Measurements from ENCODE around the gene TMEM94.

The TMEM94 gene

DNA sequence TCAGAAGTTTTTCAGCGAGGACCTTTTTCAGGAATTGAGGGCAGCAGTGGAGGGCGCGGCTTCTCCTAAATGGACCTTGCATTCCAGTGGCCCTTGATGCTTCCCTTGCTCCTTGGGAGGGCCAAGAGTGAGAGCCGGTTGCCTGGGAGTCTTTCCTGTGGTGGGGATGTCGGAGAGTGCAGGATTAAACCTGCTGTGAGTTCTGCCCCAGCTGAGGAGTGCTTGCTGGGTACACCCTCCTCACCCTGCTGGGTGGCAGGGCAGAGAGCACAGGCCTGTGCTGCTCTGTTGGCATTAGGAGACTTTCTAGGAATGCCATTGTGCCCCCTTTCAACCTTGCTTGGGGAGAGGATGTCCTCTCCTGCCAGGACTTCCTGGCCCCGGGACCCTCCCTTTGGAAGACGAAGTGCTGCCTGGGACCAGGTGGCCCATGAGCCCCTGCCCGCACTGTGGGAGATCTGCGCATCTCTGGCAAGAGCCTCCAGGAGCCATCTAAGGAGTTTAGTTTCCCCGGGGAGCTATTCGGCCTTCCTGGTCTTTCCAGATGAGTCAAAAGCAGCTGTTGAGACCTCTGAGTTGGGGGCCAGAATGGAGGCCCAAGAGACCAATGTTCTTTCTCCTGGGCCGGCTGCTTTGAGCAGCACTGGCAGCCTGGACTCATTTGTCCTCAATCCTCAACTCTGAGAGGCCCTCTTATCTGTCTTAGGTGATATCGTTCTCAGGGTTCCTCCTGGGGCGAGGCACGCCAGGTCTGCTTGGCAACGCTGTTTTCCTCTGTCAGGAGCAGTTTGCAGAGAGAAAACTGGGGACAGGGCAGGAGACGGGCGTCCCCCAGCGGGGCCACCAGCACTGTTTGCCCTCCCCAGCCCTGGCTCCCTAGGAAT is 74.6 kb downstream of the TMEM94 start:
- DNase-seq: no peak

DNA sequence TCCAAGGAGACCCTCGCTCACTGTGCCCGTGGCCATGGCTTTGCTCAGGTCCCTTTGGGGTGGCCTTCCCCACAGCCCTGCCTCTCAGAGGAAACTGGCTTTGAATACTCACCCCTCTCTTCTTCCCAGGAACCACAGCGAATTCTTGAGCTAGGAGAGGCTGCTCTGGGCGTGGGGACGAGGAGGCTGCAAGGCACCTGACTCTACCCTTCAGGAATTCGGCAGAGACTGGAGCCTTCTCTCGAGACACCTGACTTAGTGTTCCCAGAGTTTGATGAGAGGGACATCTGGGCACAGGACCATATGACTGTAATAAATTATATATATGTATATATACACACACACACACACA is 75.3 kb downstream of the TMEM94 start:
- no peak for DNase-seq

DNA sequence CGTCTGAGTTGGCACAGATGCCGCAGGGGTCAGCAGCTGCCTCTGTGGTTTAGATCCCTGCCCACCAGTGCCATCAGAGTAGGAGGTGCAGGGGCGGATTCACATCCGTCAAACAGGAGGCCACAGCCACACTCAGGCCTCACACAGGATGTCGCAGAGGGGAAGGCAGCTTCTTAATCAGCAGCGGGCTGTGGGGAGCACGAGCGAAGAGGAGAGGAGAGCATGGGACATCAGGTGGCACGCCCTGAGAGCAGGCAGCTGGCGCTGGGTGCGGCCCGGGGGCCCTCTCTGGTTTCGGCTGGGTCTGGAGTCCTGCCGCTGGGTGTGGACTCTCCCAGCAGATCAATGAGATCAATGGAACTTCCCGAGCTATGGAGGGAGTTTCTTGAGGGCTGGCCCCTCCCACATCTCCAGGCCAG is 78.7 kb downstream of the TMEM94 start:
- DNase-seq: no peak

DNA sequence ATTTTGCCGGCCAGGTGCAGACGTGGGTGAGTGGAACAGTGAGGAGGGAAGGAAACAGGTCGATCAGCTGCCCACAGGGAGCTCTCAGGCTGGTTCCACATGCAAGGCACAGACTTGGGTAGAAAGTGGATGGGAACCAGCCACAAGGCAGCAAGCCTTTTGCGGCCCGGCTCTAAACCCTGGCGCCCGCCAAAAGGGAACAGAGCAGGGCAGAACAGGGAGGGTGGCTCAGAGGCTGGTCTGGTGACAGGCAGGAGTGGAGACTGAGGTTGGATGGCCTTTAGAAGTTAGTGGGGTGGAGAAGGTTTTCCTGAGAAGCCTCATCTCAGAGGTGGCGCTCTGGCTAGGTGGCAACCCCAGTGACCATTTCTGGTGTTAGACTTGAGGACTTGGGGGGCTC is 79.4 kb downstream of the TMEM94 start:
- no peak for DNase-seq

- DNase-seq: no peak
Observed at GRCh38 chr17:75536366-75536765, 79.9 kb downstream of the TMEM94 start.

DNA sequence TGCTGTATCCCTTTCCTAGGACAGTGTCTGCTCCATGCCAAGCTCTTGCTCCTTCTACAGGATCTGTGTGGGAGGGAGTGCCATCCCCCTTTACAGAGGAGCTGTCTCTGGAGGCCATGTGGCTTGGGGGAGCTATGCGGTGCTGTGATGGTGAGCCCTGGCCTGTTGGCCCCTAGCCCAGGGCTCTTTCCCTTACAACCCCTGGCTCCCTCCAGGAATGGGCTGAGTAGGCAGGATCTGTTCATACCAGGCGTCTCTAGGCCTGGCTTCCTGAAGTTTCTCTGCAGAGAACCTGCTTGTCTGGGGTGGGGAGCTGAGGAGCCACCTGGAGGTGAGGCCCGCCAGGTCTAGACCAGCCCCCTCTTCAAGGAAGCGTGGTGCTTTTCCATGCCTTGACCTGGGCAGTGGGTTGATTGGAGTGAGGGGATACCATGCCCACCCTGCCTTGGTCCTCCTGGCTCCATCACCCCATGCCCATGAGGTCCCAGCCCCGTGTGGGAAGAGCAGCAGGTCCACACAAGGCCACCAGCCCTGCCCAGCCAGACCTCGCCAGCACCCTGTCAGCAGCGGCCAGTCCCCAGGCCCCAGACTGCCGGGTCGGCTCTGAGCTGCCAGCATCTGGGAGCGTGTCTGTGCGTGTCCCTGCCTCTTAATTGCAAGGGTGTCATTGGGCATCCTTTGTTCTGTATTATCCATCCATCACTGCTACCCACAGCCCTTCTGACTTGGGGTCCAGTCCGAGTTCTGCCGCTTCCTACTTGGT is 83.7 kb downstream of the TMEM94 start:
- no peak for DNase-seq

DNA sequence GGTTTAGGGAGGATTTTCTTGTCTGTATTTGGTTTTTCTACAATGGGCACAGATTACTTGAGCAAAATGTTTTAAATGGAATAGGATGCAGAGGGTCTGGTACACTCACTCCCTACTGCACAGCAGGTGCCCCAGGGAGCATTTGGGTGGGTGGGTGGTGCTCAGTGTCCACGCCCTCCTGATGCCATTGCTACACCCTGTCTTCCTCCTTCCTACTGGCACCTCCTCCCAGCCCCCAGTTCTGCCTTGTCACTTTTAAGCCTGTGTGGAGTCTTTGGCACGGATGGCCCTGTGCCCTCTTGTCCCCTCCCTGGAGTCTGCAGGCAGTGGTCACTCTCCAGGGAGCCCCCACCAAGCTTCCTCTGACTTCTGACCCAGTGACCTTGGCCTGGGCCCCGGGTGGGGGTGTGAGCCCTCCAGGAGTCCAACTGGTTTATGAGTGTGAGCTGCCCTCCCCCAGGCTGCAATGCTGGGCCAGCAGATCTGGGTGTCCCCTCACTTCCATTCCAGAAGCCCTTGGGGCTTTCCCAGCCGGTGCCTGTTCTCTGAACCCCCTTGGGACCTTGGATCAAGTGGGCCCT is 84.6 kb downstream of the TMEM94 start:
- DNase-seq: no peak

- DNase-seq: no peak
Observed at GRCh38 chr17:75542229-75542628, 85.8 kb downstream of the TMEM94 start.

DNA sequence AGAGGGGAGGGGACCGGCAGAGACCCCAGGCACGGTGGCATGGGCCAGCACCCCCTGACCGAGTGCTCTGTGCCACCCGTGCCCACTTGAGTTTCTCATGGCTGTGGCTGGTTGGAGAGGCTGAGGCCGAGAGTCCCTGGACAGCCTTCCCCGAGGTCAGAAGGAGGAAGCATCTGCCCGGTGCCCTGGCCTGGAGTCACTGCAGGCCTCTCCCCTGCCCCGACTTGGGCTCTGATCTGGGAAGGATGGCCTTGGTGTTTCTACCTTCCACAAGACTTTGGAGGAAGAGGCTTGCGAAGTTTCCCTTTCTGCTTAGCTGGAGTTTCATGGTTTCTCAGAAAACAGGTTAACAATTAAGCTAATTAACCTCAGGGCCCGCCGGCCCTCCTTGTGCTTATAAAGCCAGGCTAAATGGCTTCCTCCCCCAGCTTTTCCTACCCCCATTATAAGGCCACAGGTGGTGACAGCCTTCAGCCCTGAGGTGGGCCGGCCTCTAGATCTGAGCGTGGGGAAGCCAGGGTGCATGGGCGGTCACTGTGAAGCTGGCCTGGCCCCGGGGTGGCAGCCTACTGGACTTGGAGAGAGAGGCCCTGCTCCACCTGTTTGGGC is 86.4 kb downstream of the TMEM94 start:
- DNase-seq: no peak

GRCh38 chr17:75544250-75544649 is 87.8 kb downstream of the TMEM94 start:
- peak in 1 of 2 experiments; percentile 58 for DNase-seq

- DNase-seq: no peak
Observed at GRCh38 chr17:75546181-75546580, 89.7 kb downstream of the TMEM94 start.

- no peak for DNase-seq
Observed at GRCh38 chr17:75547091-75547490, 90.7 kb downstream of the TMEM94 start.

- no peak for DNase-seq
Observed at GRCh38 chr17:75548813-75549212, 92.4 kb downstream of the TMEM94 start.

All from Kasumi-1 (cell line).